ENCODE results near the gene SLC43A3. TPM values are rescaled to one million over a fixed set of nuclear protein-coding genes. Genes with fewer than 3 reads are reported as not detected.
"Not testable (repeated sequence)": the region's sequence is repeated elsewhere in the genome, so short reads cannot be mapped to it uniquely, and the experiment has no call there.

Gene SLC43A3
- polyA plus RNA-seq, 4 donors = 24.1 to 29.1 (median 26.2) TPM

DNA sequence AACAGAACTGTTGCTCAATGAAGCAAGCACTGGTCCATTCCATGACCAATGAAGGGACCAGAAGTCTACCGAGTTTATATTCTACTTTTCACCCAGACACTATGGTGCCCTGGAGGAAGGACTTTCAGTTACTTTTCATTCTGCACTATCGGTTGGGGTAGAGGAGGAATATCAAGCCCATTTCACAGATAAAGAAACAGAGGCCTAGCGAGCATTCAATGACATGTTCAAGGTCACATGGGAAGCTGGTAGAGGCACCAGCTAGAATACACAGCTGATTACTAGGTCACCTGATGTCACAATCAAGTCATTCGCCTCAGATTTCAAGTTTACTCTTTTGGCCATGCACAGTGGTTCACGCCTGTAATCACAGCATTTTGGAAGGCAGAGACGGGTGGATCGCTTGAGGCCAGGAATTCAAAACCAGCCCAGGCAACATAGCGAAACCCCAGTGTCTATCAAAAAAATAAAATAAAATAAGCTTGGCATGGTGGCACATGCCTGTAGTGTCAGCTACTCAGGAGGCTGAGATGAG, 18.9 kb downstream of the SLC43A3 start:
- DNase-seq (ENCODE audit: low read depth in 4 of 4, low spot score in 3 of 4) = no peak

DNA sequence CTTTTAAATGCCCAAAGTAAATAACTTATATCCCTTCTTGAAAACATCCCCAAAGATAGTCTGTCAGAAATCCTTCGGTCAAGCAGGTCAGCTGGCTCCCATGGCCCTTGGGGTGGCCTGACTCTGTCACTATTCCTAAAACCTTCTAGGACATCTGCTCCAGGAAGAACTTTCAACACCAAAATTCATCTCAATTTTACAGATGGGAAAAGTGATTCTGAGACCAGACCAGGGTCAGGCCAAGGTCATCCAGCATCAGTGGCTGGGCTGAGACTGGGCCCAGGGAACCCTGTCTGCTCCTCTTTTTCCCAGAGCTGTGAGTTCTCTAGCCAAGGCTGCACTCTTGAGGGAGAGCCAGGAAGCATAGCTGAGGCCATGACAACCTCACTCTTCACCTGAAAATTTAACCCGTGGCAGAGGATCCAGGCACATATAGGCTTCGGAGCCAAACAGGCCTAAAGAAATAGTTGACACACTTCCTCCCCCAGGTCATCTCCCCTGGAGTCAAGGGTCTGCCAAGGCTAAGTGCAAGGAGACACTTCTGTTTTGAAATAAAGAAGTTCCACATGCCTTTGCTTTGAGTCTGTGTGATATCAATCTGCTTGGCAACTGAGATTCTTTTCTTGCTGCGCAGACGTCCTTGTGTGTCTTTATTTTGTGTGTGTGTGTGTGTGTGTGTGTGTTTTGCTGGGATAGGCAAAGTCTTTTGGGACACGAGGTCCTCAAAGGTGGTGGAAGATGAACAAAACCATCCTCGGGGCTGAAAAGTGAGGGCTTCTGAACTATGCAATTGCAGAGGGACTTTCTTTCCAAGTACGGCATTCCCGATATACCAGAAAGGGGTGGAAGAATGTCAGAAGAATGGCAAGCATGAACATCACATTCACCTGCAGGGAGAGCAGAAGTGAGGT, 19.7 kb downstream of the SLC43A3 start:
- DNase-seq (ENCODE audit: low read depth in 4 of 4, low spot score in 3 of 4) = no peak

DNA sequence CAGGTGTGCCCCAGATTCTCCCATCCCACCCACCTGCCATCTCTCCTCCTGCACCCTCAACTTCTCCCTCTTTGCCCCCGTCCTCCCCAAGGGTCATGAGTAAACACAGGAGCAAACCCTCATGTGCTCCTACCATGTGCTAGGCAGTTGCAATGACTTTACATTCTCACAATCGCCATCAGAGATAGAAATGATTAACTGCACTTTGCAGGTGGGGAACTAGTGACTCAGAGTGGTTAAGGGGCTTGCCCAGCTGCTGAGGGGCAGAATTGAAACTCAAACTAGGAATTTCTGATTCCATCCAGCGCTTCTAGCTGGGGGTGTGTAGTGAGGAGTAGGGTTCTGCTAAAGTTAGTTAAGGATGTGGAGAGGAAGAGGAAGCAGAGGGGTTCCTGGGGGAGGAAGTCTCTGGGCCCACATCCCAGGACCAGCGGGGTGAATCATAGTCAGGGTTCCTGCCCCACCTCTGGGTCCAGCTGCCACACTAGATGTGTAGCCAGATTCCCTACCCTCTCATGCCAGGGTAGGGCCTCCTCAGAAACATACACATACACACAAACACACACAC, 20.5 kb downstream of the SLC43A3 start:
- DNase-seq (ENCODE audit: low read depth in 4 of 4, low spot score in 3 of 4) = no peak

DNA sequence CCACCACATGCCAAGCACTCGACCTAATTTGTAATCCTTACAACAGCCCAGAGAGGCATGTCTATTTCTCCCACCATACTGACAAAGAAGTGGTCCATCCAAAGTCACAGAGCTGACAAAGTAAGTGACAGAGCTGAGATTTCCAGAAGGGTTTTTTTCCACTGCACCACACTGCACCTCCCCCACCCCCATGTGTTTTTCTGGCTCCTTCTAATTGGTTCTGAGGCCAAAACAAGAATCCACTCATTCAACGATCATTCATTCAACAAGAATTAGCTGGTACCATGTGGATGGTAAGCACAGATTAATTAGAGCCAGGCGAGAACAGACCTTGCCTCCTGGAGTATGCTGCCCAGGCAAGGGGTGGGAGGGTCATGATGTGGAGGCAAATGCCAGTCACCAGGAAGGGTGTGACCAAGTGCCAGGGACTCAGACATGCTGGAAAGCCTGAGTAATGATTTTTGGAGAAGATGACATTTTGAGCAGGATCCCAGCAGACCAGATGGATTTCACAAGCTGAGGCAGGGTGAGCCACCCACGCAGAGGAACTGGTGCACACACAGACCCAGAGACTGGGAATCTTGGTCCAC, 21.6 kb downstream of the SLC43A3 start:
- DNase-seq (ENCODE audit: low read depth in 4 of 4, low spot score in 3 of 4) = no peak

DNA sequence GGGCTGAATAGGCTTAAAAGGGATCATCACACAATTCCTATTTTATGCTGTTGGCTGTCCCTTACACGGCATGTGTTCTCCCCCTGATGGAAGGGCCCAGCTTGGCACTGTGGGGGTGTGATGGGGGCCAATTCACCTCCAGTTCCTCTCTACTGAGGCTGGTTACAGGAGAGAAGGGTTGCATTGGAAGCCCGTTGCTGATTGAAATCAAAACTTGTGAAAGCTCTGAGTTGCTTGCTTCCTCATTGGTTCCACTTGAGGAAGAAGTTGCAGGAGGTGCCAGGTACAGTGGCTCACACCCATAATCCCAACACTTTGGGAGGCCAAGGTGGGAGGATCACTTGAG, 23.1 kb downstream of the SLC43A3 start:
- DNase-seq (ENCODE audit: low read depth in 4 of 4, low spot score in 3 of 4) = no peak

DNA sequence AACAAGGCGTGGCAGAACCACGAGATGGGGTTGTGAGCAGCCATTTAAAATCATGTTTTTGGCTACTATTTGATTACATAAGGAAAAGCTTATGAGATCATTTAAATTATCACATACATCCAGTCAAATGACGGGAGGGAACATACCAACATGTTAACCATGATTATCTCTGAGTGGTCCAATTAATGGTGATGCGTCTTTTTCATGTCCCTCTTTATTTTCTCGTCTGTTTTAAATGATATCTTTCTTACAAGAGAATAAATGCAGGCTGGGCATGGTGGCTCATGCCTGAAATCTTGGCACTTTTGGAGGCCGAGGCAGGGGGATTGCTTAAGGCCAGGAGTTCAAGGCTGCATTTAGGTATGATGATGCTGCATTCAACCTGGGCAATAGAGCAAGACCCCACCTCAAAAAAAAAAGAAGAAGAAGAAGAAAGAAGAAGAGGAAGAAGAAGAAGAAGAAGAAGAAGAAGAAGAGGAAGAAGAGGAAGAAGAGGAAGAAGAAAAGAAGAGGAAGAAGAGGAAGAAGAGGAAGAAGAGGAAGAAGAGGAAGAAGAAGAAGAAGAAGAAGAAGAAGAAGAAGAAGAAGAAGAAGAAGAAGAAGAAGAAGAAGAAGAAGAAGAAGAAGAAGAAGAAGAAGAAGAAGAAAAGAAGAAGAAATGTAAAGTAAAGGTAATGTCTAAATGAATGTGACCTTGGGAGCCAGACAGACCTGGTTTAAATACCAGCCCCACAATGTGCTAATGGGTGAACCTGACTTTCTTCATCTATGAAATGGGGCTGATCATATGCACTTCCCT, 23.7 kb downstream of the SLC43A3 start:
- not testable (repeated sequence) for DNase-seq (ENCODE audit: low read depth in 4 of 4, low spot score in 3 of 4)

DNA sequence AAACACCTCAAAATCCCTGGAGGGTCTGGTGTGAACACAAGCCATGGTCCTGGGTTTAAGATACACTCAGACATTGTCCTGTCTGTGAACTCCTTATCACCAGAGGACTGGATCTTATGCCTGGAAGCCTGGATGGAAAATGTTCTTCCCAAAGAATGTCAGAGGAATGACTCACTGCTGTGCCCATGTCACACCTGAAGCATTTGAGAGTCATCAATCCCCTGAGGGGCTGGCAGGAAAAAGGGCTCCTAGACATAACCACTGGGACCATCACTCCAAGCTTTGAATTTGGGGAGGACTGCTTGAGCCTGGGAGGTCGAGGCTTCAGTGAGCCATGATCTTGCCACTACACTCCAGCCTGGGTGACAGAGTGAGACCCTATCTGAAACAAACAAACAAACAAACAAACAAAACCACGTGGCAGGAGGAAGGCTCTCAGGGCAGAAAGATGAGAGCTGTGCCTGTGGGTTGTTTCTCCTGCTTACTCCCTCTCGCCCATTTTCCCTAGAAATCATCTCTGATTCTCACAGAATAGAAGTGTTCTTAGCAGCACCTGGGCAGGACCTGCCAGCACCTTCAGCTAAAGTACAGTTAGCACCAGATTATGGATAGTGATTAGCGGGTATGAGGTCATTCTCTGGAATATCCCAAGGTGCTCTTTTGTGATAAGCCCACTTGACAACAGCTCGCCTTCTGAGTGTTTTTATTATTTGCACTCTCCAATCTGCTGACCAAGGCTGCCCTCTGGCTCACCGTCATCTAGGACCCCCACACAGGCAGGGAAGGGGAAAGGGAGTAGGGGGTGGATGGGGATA, 24.5 kb downstream of the SLC43A3 start:
- no peak for DNase-seq (ENCODE audit: low read depth in 4 of 4, low spot score in 3 of 4)

DNA sequence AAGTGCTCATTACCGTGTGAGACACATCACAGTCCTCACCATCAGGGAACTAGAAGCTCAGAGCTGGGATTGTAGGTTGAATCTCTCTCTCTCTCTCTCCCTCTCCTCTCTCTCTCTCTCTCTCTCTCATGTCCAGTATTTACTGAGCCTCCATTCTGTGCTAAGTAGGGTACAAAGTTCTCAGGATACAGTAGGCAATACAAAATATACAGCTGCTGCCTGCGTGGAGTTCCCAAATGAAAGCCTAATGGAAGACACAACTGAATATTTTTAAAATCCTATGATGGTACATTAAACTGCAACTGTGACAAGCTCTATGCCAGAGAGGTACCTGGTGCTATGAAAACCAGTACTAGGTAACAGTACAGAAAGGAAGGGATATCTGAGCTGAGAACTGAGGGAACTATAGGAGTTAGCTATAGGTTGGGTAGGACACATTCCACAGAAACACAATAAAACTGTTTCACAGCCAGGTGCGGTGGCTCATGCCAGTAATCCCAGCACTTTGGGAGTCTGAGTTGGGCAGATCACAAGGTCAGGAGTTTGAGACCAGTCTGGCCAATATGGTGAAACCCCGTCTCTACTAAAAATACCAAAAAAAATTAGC, 26.8 kb downstream of the SLC43A3 start:
- no peak for DNase-seq (ENCODE audit: low read depth in 4 of 4, low spot score in 3 of 4)

DNA sequence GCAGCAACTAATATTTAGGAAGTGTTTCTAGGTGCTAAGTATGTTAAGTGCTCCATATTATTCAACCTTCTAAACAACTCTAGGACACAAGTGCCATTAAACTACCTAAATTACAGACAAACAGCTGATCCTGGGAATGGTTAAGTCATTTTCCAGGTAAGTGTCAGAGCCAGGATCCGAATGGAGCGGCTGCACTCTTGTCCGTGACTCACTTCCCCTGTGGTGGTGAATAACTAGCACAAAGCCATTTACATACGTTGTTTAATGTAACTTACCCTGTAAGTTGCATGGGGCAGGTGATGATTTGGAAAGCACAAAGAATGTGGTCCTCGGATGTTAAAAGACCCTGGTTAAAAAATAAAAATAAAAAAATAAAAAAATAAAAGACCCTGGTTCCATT, 27.7 kb downstream of the SLC43A3 start:
- DNase-seq (ENCODE audit: low read depth in 4 of 4, low spot score in 3 of 4) = no peak

DNA sequence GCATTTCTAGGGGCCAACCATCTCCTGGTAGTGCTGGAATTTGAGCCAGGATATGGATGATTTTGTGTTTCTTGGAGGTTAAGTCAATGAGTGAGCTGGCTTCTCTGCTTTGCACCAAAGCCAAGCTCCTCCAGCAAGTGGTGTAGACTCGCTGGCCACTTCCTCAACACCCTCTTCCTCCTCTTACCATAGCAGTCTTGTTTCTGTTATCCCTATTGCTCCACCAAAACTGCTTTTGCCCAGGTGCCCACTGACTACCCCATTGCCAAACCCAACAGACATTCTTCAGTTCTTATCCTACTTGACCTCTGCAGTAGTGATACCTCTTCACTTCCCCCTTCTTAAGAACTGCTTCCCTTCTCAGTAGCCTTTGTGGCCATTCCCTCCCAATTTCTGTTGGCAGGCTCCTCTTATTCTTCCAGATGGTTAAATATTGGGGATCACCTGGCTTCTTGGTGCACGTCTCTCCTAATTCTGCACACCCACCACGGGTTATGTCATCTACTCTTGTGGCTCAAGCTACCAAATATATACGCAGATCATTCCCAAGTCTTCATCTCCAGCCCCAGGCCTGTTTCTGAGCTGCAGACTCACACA, 29.4 kb downstream of the SLC43A3 start:
- no peak for DNase-seq (ENCODE audit: low read depth in 4 of 4, low spot score in 3 of 4)

DNA sequence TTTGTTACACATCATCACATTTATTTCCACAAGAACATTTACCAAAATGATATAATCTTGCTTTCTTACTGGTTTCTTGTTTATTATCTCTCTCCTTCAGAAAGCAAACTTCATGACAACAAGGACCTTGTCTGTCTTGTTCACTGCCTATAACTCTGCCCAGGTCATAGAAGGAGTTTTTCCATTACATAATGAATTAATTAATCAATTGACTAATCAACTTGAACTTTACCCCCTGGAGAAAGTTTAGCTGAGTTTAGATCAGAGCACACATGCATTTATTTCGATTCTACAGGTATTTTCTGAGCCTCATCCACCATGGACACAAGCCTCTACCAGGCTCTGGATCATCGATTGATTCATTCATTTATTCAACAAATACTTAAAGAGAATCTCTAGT, 30.2 kb downstream of the SLC43A3 start:
- DNase-seq (ENCODE audit: low read depth in 4 of 4, low spot score in 3 of 4) = no peak

DNA sequence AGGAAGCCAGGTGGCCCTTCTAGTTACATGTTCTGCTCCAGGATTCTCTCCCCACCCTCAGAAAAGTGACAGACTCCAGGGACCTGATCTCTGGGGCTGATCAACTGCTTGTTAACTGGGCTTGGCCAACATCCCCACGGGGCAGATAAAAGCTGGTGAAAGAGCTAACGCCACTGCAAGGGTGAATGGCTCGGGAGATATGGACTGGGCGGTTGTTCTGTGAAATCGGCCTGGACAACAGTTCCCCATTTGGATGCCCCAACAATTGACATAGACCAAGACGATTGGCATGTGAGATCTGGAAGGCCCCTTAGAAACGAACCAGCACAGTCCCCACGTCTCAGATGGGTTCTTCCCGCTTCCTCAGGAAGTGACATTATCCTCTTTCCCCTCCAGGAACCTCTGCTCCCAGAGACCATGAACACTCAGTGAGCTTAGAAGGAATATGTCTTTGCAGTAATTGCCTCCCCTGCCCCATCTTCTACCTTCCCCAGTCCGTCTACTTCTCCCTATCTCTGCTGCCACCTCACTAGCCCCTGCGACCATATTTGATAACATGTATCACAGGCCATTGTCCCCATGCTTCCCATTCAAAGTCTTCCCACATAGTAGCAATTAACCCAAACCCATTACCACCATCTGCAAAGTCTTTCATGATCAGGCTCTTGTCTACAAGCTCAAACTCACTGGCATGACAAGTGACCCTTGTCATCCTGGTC, 30.9 kb downstream of the SLC43A3 start:
- DNase-seq (ENCODE audit: low read depth in 4 of 4, low spot score in 3 of 4) = no peak

DNA sequence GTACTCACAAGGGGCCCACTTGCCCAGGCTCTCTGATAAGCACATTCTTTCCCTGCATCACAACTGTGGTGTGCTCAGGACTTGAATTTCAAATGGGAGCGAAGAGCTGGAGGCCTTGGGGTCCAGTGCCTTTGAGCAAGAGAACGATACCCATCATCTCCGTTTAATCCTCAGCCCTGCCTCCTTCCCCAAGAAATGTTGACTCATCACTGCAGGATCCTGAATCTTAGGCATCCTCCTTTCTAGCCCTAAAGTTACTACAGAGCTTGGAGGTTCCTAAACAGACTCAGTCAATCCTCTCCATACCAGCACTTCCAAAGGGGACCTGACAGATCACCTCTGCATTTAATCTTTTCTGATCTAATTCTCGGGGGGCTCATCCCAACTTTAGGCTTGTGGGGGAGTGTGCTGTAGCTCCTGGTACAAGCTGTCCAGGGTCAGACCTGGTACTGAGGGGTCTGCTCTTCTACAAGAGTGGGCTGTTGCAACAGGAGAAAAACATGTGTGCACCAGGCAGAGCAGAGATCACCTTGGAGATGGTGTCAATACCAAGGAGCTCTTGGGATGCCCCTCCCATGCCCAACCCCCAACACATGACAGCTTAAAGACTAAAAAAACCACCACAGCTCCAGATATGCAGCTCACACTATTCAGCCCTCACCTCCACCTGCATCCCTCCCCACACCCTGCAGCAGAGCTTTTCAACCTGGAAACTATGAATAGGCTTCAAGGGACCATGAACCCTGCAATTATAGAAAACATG, 32.5 kb downstream of the SLC43A3 start:
- no peak for DNase-seq (ENCODE audit: low read depth in 4 of 4, low spot score in 3 of 4)

DNA sequence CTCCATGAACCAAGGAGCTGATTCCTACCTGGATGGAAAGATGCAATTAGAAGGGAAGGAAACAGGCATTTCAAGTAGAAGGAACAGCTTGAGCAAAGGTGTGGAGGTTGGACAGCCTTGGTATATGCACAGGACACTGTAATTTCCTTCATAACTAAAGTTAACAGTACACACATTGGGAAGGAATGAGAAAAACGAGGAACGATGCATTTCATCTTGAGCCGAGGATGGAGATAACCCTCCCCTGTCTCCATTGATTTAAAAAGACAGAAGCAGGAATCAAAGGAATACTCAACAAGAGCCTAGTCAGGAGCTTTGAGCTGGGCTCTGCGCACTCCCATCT, 34.2 kb downstream of the SLC43A3 start:
- DNase-seq (ENCODE audit: low read depth in 4 of 4, low spot score in 3 of 4) = no peak

DNA sequence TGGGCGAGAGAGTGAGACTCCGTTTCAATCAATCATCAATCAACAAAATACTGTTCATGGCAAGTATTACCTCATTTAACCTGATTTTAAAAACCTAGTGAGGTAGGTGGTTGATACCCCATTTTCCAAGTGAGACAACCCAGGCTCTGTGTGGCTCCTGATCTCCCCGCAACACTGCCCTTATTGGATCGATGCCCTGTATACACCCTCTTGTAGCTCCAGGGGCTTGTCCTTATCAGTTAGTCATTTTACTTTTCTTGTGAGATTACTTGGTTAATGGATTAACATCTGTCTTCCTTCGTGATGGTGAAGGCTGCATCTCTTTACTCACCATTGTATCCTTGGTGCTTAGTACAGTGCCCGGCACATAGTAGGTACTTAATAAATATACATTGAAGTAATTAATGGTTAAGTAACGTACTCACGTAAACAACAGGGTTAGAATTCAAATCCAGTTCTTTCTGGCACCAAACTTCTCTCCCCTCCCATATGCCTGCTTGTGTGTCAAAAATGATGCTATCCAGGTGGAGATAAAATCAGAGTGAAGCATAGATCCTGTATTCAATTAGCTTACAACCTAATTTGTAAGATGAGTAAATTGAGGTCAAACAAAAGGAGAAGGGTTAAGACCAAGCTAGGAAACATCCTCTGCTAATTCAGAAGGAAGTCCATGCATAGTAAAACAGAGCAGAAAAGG, 34.7 kb downstream of the SLC43A3 start:
- DNase-seq (ENCODE audit: low read depth in 4 of 4, low spot score in 3 of 4) = no peak

DNA sequence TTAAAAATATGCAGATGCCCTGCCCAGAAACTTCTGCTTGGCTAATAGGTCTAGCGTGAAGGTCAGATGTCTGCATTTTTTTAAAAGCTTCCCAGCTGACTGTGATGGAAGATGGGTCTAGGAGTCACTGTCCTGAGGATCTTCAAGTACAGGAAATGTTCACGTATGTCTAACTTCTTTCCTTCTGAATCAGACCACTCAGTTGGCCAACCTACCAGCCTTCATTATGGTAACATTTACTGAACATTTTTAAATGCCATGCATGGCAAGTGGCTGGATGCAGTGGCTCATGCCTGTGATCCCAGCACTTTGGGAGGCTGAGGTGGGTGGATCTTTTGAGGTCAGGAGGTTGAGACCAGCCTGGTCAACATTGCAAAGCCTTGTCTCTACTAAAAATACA, 35.4 kb downstream of the SLC43A3 start:
- no peak for DNase-seq (ENCODE audit: low read depth in 4 of 4, low spot score in 3 of 4)

DNA sequence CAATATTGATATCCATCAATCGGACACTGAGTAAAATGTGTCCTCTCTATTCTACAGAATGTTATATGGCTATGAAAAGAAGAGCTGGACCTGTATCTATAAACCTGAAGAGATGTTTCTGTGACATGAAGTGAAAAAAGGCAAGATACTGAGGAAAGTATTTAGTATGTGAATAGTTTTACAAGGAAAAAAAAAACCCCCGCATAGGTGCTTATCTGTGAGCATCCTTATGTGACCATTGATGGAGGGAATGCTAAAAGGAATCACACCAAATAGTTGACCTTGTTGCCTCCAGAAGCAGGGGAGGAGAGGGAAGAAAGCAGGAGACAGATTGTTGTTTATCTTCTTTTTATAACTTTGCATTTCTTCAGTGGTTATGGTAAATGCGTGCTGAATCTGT, 35.8 kb downstream of the SLC43A3 start:
- no peak for DNase-seq (ENCODE audit: low read depth in 4 of 4, low spot score in 3 of 4)
